Vagina (tissue), 2 donors: ENCODE measurements around the gene APBB2.

Source experiments
- CTCF ChIP-seq, 3 experiments: fragments of 450-650 bp in 2 of 3; fragments of 200-600 bp in 1 of 3; sonication (generic) in 1 of 3; IDR thresholded peaks; one replicate each; pipeline ENCODE4 v1.5.1; 2017 to 2019; ENCODE audit warnings: antibody characterized with exemption in 3 of 3, mild to moderate bottlenecking in 2 of 3, moderate library complexity in 2 of 3
- POLR2A ChIP-seq, 2 donors: fragments of 450-650 bp; IDR thresholded peaks; one replicate each; pipeline ENCODE4 v1.6.1; 2017; ENCODE audit warnings: antibody characterized with exemption in 2 of 2, mild to moderate bottlenecking in 2 of 2, moderate library complexity in 2 of 2
- POLR2AphosphoS5 ChIP-seq, 2 donors: sonication (generic); formaldehyde crosslinking; IDR thresholded peaks; one replicate each; pipeline ENCODE4 v1.9.0; 2017; ENCODE audit warnings: antibody characterized with exemption in 2 of 2, mild to moderate bottlenecking in 2 of 2, low read depth in 1 of 2; ENCODE audit not compliant: insufficient read depth in 1 of 2

GRCh38 chr4:40967550-40967949, 246.8 kb downstream of the APBB2 start:
- TF ChIP-seq CTCF (IDR thresholded peaks at IDR 0.05) (no peak), POLR2A (IDR thresholded peaks at IDR 0.05) (no peak), POLR2AphosphoS5 (IDR thresholded peaks at IDR 0.05; ENCODE audit: insufficient read depth in 1 of 2, low read depth in 1 of 2) (no peak)
